Measurements from ENCODE around the gene LRR1.

GRCh38 chr14:49578141-49578540 lies 20.6 kb upstream of the LRR1 start:
- TF ChIP-seq, protein P1, sequence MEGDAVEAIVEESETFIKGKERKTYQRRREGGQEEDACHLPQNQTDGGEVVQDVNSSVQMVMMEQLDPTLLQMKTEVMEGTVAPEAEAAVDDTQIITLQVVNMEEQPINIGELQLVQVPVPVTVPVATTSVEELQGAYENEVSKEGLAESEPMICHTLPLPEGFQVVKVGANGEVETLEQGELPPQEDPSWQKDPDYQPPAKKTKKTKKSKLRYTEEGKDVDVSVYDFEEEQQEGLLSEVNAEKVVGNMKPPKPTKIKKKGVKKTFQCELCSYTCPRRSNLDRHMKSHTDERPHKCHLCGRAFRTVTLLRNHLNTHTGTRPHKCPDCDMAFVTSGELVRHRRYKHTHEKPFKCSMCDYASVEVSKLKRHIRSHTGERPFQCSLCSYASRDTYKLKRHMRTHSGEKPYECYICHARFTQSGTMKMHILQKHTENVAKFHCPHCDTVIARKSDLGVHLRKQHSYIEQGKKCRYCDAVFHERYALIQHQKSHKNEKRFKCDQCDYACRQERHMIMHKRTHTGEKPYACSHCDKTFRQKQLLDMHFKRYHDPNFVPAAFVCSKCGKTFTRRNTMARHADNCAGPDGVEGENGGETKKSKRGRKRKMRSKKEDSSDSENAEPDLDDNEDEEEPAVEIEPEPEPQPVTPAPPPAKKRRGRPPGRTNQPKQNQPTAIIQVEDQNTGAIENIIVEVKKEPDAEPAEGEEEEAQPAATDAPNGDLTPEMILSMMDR (conservative IDR thresholded peaks at IDR 0.05 in 1 of 2, IDR thresholded peaks at IDR 0.05 in 1 of 2; ENCODE audit: extremely low read depth in 1 of 2, insufficient read depth in 1 of 2, low read depth in 1 of 2, low read length in 2 of 2), result no peak
- TF ChIP-seq EZH2 (IDR thresholded peaks at IDR 0.05; ENCODE audit: borderline replicate concordance, low read length), result no peak
